T-helper 1 cell (primary cell): ENCODE measurements around the gene CACNG4.

ENCODE experiments used
- DNase-seq, 5 donors: peaks; one replicate each; pipeline ENCODE4 v3.0.0-alpha.2; 2012 to 2020

Gene CACNG4

DNA sequence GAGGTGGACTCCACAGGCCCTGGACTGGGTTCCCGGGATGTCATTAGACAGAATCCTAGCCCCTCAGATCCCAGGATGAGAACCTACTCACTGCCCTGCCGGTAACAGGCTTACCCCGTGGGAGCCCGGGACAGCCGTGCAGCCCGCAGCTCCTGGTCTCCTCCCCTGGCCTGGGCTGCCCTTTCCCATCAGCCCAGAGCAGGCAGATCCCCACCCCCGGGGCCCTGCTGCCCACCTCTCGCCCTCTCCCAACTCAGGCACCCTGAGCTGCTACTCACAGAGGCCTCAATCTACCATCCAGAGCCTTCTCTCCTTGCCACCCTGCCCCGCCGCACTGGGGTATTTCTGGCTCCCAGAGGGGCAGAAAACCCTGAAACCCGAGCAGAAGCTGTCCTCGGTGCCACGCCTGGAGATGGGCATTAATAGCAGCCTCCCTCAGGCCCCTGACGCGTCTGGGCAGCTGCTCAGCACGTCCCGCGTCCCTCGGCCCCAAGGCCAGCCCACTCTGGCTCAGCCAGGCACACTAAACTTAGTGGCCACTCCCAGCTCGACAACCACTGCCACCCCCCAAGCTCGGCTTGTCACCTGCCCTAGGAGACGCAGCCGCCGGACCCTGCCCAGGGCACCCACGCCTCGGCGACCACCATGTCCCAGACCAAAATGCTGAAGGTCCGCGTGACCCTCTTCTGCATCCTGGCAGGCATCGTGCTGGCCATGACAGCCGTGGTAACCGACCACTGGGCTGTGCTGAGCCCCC, 79.7 kb downstream of the CACNG4 start, which contains the start of gene CACNG1:
Gene CACNG1, plus strand, starts transcription at position 539 of the 757 bp plus-strand sequence. Its CDS starts 107 bp downstream, at position 646.
- no peak for DNase-seq

DNA sequence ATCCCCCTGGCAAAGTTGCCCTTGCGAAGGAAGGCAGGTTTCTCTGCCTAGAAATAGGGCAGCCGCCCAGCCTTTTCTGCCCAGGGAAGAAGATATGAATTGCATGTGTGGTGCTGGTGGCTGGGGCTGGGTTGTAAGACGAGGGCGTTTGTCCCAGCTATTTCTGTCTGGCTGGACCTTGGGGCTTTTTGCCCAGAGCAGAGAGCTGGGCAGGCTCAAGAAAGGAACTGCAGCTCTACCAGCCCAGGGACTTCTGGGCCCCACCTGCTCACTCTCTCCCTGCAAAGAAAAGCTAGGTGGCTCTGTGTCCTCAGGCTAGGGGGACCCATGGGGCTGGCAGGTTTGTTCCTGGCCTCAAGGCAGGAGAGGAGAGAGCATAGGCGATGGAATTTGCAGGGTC, 80.4 kb downstream of the CACNG4 start:
- DNase-seq = no peak

- no peak for DNase-seq
Observed at GRCh38 chr17:67046398-67046797, 81.9 kb downstream of the CACNG4 start.

GRCh38 chr17:67047382-67047781, 82.9 kb downstream of the CACNG4 start:
- no peak for DNase-seq

- no peak for DNase-seq
Observed at GRCh38 chr17:67049025-67049739, 84.7 kb downstream of the CACNG4 start.

GRCh38 chr17:67050066-67050465, 85.6 kb downstream of the CACNG4 start:
- DNase-seq = no peak

- DNase-seq = no peak
Observed at GRCh38 chr17:67050471-67051154, 86.1 kb downstream of the CACNG4 start.

- no peak for DNase-seq
Observed at GRCh38 chr17:67051155-67051538, 86.6 kb downstream of the CACNG4 start.

DNA sequence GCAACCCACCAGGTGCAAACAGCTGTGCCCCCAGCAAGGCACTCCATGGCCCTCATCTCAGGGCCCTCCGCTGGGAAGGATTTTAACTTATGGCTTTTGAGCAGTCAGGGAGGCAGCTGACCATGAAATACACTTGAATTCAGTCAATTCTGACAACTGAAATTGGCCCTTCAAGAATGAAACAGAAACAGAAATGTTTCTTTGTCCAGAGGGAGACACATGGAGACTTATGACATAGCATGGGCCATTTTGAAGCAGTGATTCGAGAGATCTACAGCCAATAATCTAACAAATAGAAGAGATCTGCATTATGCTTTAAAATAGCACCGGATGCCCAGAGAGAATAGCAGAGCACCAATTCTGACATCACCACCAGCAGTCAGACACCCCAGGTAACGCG, 87.3 kb downstream of the CACNG4 start:
- DNase-seq = no peak

DNA sequence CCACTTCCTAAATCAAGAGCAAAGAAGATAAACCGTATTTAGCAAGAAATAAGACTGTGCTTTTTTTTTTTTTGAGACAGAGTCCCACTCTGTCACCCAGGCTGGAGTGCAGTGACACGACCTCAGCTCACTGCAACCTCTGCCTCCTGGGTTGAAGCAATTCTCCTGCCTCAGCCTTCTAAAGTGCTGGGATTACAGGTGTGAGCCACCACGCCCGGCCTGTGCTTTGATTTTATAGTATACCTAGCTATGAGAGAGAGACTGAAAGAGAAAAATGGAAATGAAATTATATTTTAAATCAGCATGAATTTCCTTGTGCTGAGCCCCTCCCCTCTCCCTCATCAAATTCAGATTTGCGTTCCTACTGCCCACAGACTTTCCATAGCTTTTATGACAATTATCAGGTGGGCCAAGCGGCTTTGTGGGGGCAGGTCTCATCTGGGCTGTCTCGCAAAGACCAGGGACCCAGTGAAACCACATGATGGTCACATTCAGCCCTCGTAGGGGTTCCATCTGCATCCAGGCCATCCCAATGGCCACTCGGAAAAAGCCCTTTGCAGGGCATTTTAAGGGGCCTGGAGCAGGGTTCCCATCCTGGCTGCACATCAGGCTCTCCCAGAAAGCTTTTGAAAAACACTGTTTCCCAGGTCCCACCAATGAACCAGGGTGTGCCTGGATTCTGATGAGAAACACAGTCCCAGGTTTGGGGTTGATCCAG, 88.4 kb downstream of the CACNG4 start:
- no peak for DNase-seq

- DNase-seq = no peak
Observed at GRCh38 chr17:67053438-67054000, 89.0 kb downstream of the CACNG4 start.

- no peak for DNase-seq
Observed at GRCh38 chr17:67054011-67054591, 89.6 kb downstream of the CACNG4 start.

- DNase-seq = no peak
Observed at GRCh38 chr17:67054608-67055007, 90.1 kb downstream of the CACNG4 start.

DNA sequence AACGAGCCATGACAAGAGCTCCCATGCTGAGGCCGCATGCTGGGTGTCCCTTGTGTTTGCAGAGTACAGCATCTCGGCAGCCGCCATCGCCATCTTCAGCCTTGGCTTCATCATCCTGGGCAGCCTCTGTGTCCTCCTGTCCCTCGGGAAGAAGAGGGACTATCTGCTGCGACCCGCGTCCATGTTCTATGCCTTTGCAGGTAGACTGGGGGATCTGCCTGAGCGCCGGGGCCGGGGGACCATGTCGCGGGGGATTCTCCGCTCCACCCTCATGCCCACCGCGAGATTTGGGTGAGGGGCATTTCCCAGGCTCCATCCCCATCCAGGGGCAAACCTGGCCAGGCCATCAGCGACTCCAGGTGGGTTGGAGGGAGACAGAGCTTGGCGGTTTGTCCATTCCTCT, 90.5 kb downstream of the CACNG4 start:
- DNase-seq = no peak

GRCh38 chr17:67055811-67056745, 91.6 kb downstream of the CACNG4 start:
- no peak for DNase-seq

GRCh38 chr17:67056746-67057490, 92.4 kb downstream of the CACNG4 start:
- no peak for DNase-seq

DNA sequence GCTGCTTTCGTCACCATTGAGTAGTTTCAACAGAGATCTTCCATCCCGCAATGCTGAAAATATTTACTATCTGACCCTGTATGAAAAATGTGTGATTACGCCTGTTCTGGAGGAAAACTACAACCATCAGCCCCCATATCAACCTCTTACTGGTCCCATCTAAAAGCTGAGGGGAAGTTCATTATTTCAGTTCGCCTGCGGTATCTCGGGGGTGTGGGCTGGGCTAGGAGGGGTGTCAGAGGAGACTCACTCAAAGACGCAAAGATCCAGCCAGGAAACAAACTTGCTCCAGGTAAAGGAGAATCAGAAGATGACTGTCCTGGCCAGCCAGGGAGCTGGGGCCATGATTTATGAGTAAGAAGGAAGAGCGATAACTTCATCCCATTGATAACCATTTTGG, 93.5 kb downstream of the CACNG4 start:
- no peak for DNase-seq

GRCh38 chr17:67059372-67059771, 94.9 kb downstream of the CACNG4 start:
- DNase-seq = no peak

DNA sequence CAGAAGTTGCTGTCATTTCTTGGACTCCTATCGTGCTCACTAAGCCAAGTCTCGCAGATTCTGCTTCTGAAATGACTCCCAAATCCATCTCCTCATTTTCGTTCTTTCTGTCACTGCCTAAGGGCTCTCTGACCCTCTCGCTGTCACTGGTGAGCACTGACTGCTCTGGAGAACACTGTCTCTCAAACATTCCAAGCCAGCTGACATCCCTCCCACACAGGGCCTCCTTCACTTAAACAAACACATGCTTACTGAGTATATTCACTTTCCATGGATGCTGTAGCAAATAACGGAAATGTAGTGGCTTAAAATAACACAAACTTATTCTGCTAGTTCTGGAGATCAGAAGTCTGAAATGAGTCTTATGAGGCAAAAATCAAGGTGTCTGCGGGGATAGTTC, 98.6 kb downstream of the CACNG4 start:
- DNase-seq = no peak

DNA sequence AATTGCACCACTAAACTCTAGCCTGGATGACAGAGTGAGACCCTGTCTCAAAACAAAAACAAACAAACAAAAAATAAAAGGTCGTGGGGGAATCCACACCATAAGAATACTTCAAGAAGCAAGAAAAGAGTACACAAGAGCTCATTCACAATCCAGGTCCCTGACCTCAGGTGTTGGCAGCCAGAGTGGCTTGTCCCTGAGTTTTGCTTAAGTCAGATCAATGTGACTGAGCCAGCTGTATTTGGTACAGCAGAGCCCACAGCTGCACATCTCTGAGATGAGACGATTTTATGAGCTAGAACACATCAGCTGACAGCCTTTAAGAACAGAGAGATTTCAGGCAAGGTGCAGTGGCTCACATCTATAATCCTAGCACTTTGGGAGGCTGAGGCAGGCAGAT, 102.2 kb downstream of the CACNG4 start:
- DNase-seq = no peak
